Measurements from ENCODE around the gene MTHFR.
"Not testable (repeated sequence)": the region's sequence is repeated elsewhere in the genome, so short reads cannot be mapped to it uniquely, and the experiment has no call there.

The MTHFR gene

GRCh38 chr1:11831945-11832725, 26.4 kb upstream of the MTHFR start:
- DNase-seq: no peak

- no peak for DNase-seq
Observed at GRCh38 chr1:11828511-11828910, 22.7 kb upstream of the MTHFR start.

GRCh38 chr1:11826946-11827345, 21.2 kb upstream of the MTHFR start:
- no peak for DNase-seq

- no peak for DNase-seq
Observed at GRCh38 chr1:11825131-11825530, 19.4 kb upstream of the MTHFR start.

- no peak for DNase-seq
Observed at GRCh38 chr1:11823366-11824137, 17.8 kb upstream of the MTHFR start.

GRCh38 chr1:11822091-11822490, 16.3 kb upstream of the MTHFR start:
- DNase-seq: peak; percentile 15

GRCh38 chr1:11817192-11817591, 11.4 kb upstream of the MTHFR start:
- no peak for DNase-seq

GRCh38 chr1:11813021-11813420, 7.3 kb upstream of the MTHFR start:
- DNase-seq: no peak

- DNase-seq: no peak
Observed at GRCh38 chr1:11807133-11807532, 1.4 kb upstream of the MTHFR start.

GRCh38 chr1:11806307-11806936, 658 bp upstream of the MTHFR start:
- no peak for DNase-seq

- peak; percentile 33 for DNase-seq
Observed at GRCh38 chr1:11804666-11805421, 920 bp downstream of the MTHFR start.

- DNase-seq: not testable (repeated sequence)
Observed at GRCh38 chr1:11803924-11804665, 1.7 kb downstream of the MTHFR start.

- peak; percentile 93 for DNase-seq
Observed at GRCh38 chr1:11802973-11803885, 2.5 kb downstream of the MTHFR start.

GRCh38 chr1:11802616-11802972, 3.2 kb downstream of the MTHFR start:
- no peak for DNase-seq

- no peak for DNase-seq
Observed at GRCh38 chr1:11800756-11801433, 4.9 kb downstream of the MTHFR start.

GRCh38 chr1:11800391-11800755, 5.4 kb downstream of the MTHFR start:
- no peak for DNase-seq

GRCh38 chr1:11799896-11800295, 5.9 kb downstream of the MTHFR start:
- DNase-seq: no peak

- no peak for DNase-seq
Observed at GRCh38 chr1:11799099-11799498, 6.7 kb downstream of the MTHFR start.

- DNase-seq: no peak
Observed at GRCh38 chr1:11797525-11798216, 8.1 kb downstream of the MTHFR start.

Measured in fibroblast of skin of right quadriceps (primary cell).